C4-2B (cell line): Measurements from ENCODE around the gene NUDT1.

Experiments used
- CTCF ChIP-seq: fragments of 450-650 bp; conservative IDR thresholded peaks from 2 replicates; pipeline ENCODE4 v1.5.1; 2017; ENCODE audit warnings: mild to moderate bottlenecking
- ZFX ChIP-seq: fragments of 450-650 bp; IDR thresholded peaks from 2 replicates; pipeline ENCODE4 v1.6.1; 2017

GRCh38 chr7:2279896-2280295, 37.9 kb downstream of the NUDT1 start:
- TF ChIP-seq CTCF, result no peak
- TF ChIP-seq ZFX, result no peak
